HG02981 (cell line): Measurements from ENCODE around the gene CLEC11A.
"Not testable (repeated sequence)": the region's sequence is repeated elsewhere in the genome, so short reads cannot be mapped to it uniquely, and the experiment has no call there.

ENCODE experiments used
- ATAC-seq: cut with Tn5 transposase; IDR thresholded peaks from one replicate; pipeline ENCODE4 v1.9.1; 2021; ENCODE audit warnings: mild to moderate bottlenecking, moderate library complexity; ENCODE audit not compliant: unreplicated experiment

The CLEC11A gene

GRCh38 chr19:50756244-50756643 is 33.1 kb downstream of the CLEC11A start:
- ATAC-seq = not testable (repeated sequence)

- not testable (repeated sequence) for ATAC-seq
These were observed 34.5 kb downstream of the CLEC11A start for GRCh38 chr19:50757624-50758023.

GRCh38 chr19:50759076-50759475 is 35.9 kb downstream of the CLEC11A start:
- not testable (repeated sequence) for ATAC-seq

GRCh38 chr19:50759886-50760285 is 36.7 kb downstream of the CLEC11A start:
- ATAC-seq = no peak

GRCh38 chr19:50761501-50761900 is 38.3 kb downstream of the CLEC11A start:
- ATAC-seq = not testable (repeated sequence)

- ATAC-seq = not testable (repeated sequence)
These were observed 40.4 kb downstream of the CLEC11A start for GRCh38 chr19:50763521-50763920.

- no peak for ATAC-seq
These were observed 41.2 kb downstream of the CLEC11A start for GRCh38 chr19:50764409-50764808.

- ATAC-seq = not testable (repeated sequence)
These were observed 43.6 kb downstream of the CLEC11A start for GRCh38 chr19:50766746-50767145.

GRCh38 chr19:50767263-50767662 is 44.1 kb downstream of the CLEC11A start:
- not testable (repeated sequence) for ATAC-seq

- no peak for ATAC-seq
These were observed 45.1 kb downstream of the CLEC11A start for GRCh38 chr19:50768277-50768676.

GRCh38 chr19:50770164-50770563 is 47.0 kb downstream of the CLEC11A start, which contains the start of gene GPR32:
GPR32 (plus strand) TSS chr19:50770464; CDS start chr19:50770601, 137 bp downstream.
- not testable (repeated sequence) for ATAC-seq

GRCh38 chr19:50770888-50771287 is 47.7 kb downstream of the CLEC11A start:
- no peak for ATAC-seq

- no peak for ATAC-seq
These were observed 49.3 kb downstream of the CLEC11A start for GRCh38 chr19:50772476-50772875.

- ATAC-seq = not testable (repeated sequence)
These were observed 49.7 kb downstream of the CLEC11A start for GRCh38 chr19:50772912-50773311.

GRCh38 chr19:50773454-50773853 is 50.3 kb downstream of the CLEC11A start:
- ATAC-seq = not testable (repeated sequence)
